Measurements from ENCODE around the gene PPCS. TPM values are rescaled to one million over a fixed set of nuclear protein-coding genes. Genes with fewer than 3 reads are reported as not detected.

The PPCS gene
- total RNA-seq, 1 experiment from 2014 or later = 53.2 TPM

GRCh38 chr1:42466030-42466429 is 9.7 kb downstream of the PPCS start:
- no peak for TF ChIP-seq EZH2 (IDR thresholded peaks at IDR 0.05)
- no peak for TF ChIP-seq REST (IDR thresholded peaks at IDR 0.05; ENCODE audit: low read depth)
- no peak for TF ChIP-seq ZBTB33 (IDR thresholded peaks at IDR 0.05; ENCODE audit: extremely low read depth, insufficient replicate concordance, low read length)
- no peak for TF ChIP-seq EZH2phosphoT487 (IDR thresholded peaks at IDR 0.05; ENCODE audit: borderline replicate concordance)
- no peak for TF ChIP-seq POLR2AphosphoS5 (IDR thresholded peaks at IDR 0.05; ENCODE audit: low read depth, low read length)
- TF ChIP-seq SRF (IDR thresholded peaks at IDR 0.05; ENCODE audit: low read depth) = no peak
- TF ChIP-seq TCF7L2 (IDR thresholded peaks at IDR 0.05; ENCODE audit: borderline replicate concordance, extremely low read depth, insufficient read depth, insufficient read length) = no peak
- TF ChIP-seq SIN3A (IDR thresholded peaks at IDR 0.05; ENCODE audit: low read depth) = no peak
- no peak for TF ChIP-seq ZFX (IDR thresholded peaks at IDR 0.05)
- no peak for TF ChIP-seq POLR2A (IDR thresholded peaks at IDR 0.05; ENCODE audit: borderline replicate concordance, extremely low read depth, insufficient read depth, insufficient read length)
- TF ChIP-seq YY1 (IDR thresholded peaks at IDR 0.05; ENCODE audit: extremely low read depth, insufficient replicate concordance, low read depth, low read length) = no peak
- TF ChIP-seq ZNF274 (IDR thresholded peaks at IDR 0.05; ENCODE audit: low read depth, low read length) = no peak
- TF ChIP-seq MAX (IDR thresholded peaks at IDR 0.05) = no peak
- no peak for TF ChIP-seq JUND (IDR thresholded peaks at IDR 0.05)
- TF ChIP-seq CBX3 (IDR thresholded peaks at IDR 0.05; ENCODE audit: low read depth) = no peak
- no peak for TF ChIP-seq EGR1 (IDR thresholded peaks at IDR 0.05; ENCODE audit: low read depth)
- TF ChIP-seq ATF3 (IDR thresholded peaks at IDR 0.05) = no peak
- no peak for TF ChIP-seq CTCF (IDR thresholded peaks at IDR 0.05 in 2 of 3, conservative IDR thresholded peaks at IDR 0.05 in 1 of 3; ENCODE audit: borderline replicate concordance in 1 of 3, insufficient read depth in 1 of 3, low read depth in 2 of 3, low read length in 2 of 3)
- TF ChIP-seq SP1 (IDR thresholded peaks at IDR 0.05; ENCODE audit: low read depth) = no peak
- RAD21 ChIA-PET (ENCODE audit: low non-redundant PET in 1 of 2, low total read pairs in 2 of 2, uncharacterized antibody in 2 of 2, unreplicated experiment in 2 of 2) = no interaction called here
- H4K20me1 ChIP-seq (ENCODE audit: insufficient read depth) = no peaks in the 10 kb centered on the region
- intact Hi-C loops (cut with micrococcal nuclease) = no loop called here
- DNase-seq (ENCODE audit: low read depth, low spot score) (no peak), ATAC-seq (no peak)
- no peaks in the 10 kb centered on the region for H3K79me2 ChIP-seq (ENCODE audit: insufficient read depth, low read length)
- no peak overlapping the region for H3K9ac ChIP-seq (ENCODE audit: low read length)
- peaks cover 4 to 14% of the 10 kb centered on the region in 2 experiments; a peak in 3 of 4 replicates for H3K4me1 ChIP-seq (ENCODE audit: control insufficient read depth in 1 of 2, insufficient read depth in 2 of 2, low read length in 2 of 2)
- H3K4me2 ChIP-seq (ENCODE audit: low read length) = no peak overlapping the region
- H3K9me3 ChIP-seq (ENCODE audit: control insufficient read depth in 1 of 2, insufficient read depth in 1 of 2, low read depth in 1 of 2, low read length in 2 of 2) = no peaks in the 10 kb centered on the region
- no TSS peak for BruUV-seq (replicated peaks)
- CTCF ChIA-PET = no interaction called here
- POLR2A ChIA-PET = no interaction called here
- no peak overlapping the region for H3K27ac ChIP-seq (ENCODE audit: low read depth, low read length)
- H3K36me3 ChIP-seq (ENCODE audit: control insufficient read depth in 1 of 2, insufficient read depth in 2 of 2, low read length in 2 of 2) = no peaks in the 10 kb centered on the region
- no peaks in the 10 kb centered on the region for H3K9me2 ChIP-seq (ENCODE audit: insufficient read depth)
- no peaks in the 10 kb centered on the region for H3K27me3 ChIP-seq (ENCODE audit: insufficient read depth, low read length)
- H3K4me3 ChIP-seq (replicated peaks in 1 of 2; ENCODE audit: low read depth in 1 of 2, low read length in 2 of 2) = no peak overlapping the region
- no peak overlapping the region for H2AFZ ChIP-seq (ENCODE audit: low read depth, low read length, poor library complexity, severe bottlenecking)

Measured in HCT116 (cell line).